Dedifferentiated amniotic fluid mesenchymal stem cell (primary cell): ENCODE data around the gene RNU5D-1.
"Not testable (repeated sequence)": the region's sequence is repeated elsewhere in the genome, so short reads cannot be mapped to it uniquely, and the experiment has no call there.

ENCODE experiments used
- DNase-seq: peaks from one replicate; pipeline ENCODE4 v3.0.0-alpha.2; 2016; ENCODE audit errors: extremely low spot score

The RNU5D-1 gene

GRCh38 chr1:44730741-44731512, at the start of gene RNU5D-1:
TSS of gene RNU5D-1 (minus strand) at chr1:44731170.
- DNase-seq = peak; percentile 97

- no peak for DNase-seq
Measured at GRCh38 chr1:44780583-44781121, 49.7 kb upstream of the RNU5D-1 start.

GRCh38 chr1:44778705-44779576, 48.0 kb upstream of the RNU5D-1 start:
- DNase-seq = no peak

GRCh38 chr1:44777969-44778635, 47.1 kb upstream of the RNU5D-1 start:
- DNase-seq = no peak

- no peak for DNase-seq
Measured at GRCh38 chr1:44777547-44777946, 46.6 kb upstream of the RNU5D-1 start.

- DNase-seq = no peak
Measured at GRCh38 chr1:44776730-44777068, 45.7 kb upstream of the RNU5D-1 start.

GRCh38 chr1:44775930-44776729, 45.2 kb upstream of the RNU5D-1 start:
- DNase-seq = no peak

- peak; percentile 93 for DNase-seq
Measured at GRCh38 chr1:44775078-44775929, 44.3 kb upstream of the RNU5D-1 start, which contains the start of gene RPS8. TSS of gene RPS8 (plus strand) at chr1:44775540. CDS start at chr1:44775597, 57 bp downstream.

GRCh38 chr1:44766421-44766820, 35.5 kb upstream of the RNU5D-1 start:
- not testable (repeated sequence) for DNase-seq

- no peak for DNase-seq
Measured at GRCh38 chr1:44760876-44761275, 29.9 kb upstream of the RNU5D-1 start.

- no peak for DNase-seq
Measured at GRCh38 chr1:44759077-44759476, 28.1 kb upstream of the RNU5D-1 start.

GRCh38 chr1:44757420-44757819, 26.4 kb upstream of the RNU5D-1 start:
- no peak for DNase-seq

- DNase-seq = no peak
Measured at GRCh38 chr1:44747878-44748277, 16.9 kb upstream of the RNU5D-1 start.

GRCh38 chr1:44743211-44743610, 12.2 kb upstream of the RNU5D-1 start:
- DNase-seq = no peak

- DNase-seq = no peak
Measured at GRCh38 chr1:44740179-44740617, 9.2 kb upstream of the RNU5D-1 start.

- peak; percentile 96 for DNase-seq
Measured at GRCh38 chr1:44739307-44740178, 8.6 kb upstream of the RNU5D-1 start, which contains the start of gene KIF2C. TSS of gene KIF2C (plus strand) at chr1:44739837. CDS start at chr1:44739933, 96 bp downstream.

- DNase-seq = not testable (repeated sequence)
Measured at GRCh38 chr1:44738953-44739306, 8.0 kb upstream of the RNU5D-1 start.

GRCh38 chr1:44735992-44736391, 5.0 kb upstream of the RNU5D-1 start:
- DNase-seq = no peak

GRCh38 chr1:44733784-44734183, 2.8 kb upstream of the RNU5D-1 start:
- no peak for DNase-seq
